ENCODE data around the gene DNAJC11.
"Not testable (repeated sequence)": the region's sequence is repeated elsewhere in the genome, so short reads cannot be mapped to it uniquely, and the experiment has no call there.

DNAJC11 gene

GRCh38 chr1:6601923-6602668, 99.5 kb downstream of the DNAJC11 start:
- in situ Hi-C loops (cut with HindIII; ENCODE audit: low sequenced_read_pairs) = no loop called here

GRCh38 chr1:6601049-6601922, 100.3 kb downstream of the DNAJC11 start:
- in situ Hi-C loops (cut with HindIII; ENCODE audit: low sequenced_read_pairs) = no loop called here

- in situ Hi-C loops (cut with HindIII; ENCODE audit: low sequenced_read_pairs) = no loop called here
Observed at GRCh38 chr1:6600410-6601048, 101.1 kb downstream of the DNAJC11 start.

- in situ Hi-C loops (cut with HindIII; ENCODE audit: low sequenced_read_pairs) = not testable (repeated sequence)
Observed at GRCh38 chr1:6599991-6600390, 101.6 kb downstream of the DNAJC11 start.

GRCh38 chr1:6599141-6599975, 102.3 kb downstream of the DNAJC11 start:
- in situ Hi-C loops (cut with HindIII; ENCODE audit: low sequenced_read_pairs) = no loop called here

GRCh38 chr1:6597777-6598131, 103.9 kb downstream of the DNAJC11 start:
- in situ Hi-C loops (cut with HindIII; ENCODE audit: low sequenced_read_pairs) = no loop called here

GRCh38 chr1:6596886-6597776, 104.5 kb downstream of the DNAJC11 start:
- in situ Hi-C loops (cut with HindIII; ENCODE audit: low sequenced_read_pairs) = no loop called here

- in situ Hi-C loops (cut with HindIII; ENCODE audit: low sequenced_read_pairs) = no loop called here
Observed at GRCh38 chr1:6596351-6596750, 105.3 kb downstream of the DNAJC11 start.

GRCh38 chr1:6594977-6595740, 106.5 kb downstream of the DNAJC11 start:
- in situ Hi-C loops (cut with HindIII; ENCODE audit: low sequenced_read_pairs) = no loop called here

- in situ Hi-C loops (cut with HindIII; ENCODE audit: low sequenced_read_pairs) = no loop called here
Observed at GRCh38 chr1:6593810-6594209, 107.8 kb downstream of the DNAJC11 start.

GRCh38 chr1:6592865-6593593, 108.6 kb downstream of the DNAJC11 start:
- in situ Hi-C loops (cut with HindIII; ENCODE audit: low sequenced_read_pairs) = no loop called here

- in situ Hi-C loops (cut with HindIII; ENCODE audit: low sequenced_read_pairs) = no loop called here
Observed at GRCh38 chr1:6592441-6592840, 109.2 kb downstream of the DNAJC11 start.

- in situ Hi-C loops (cut with HindIII; ENCODE audit: low sequenced_read_pairs) = no loop called here
Observed at GRCh38 chr1:6591644-6592043, 110.0 kb downstream of the DNAJC11 start.

- in situ Hi-C loops (cut with HindIII; ENCODE audit: low sequenced_read_pairs) = no loop called here
Observed at GRCh38 chr1:6591222-6591621, 110.4 kb downstream of the DNAJC11 start.

GRCh38 chr1:6590046-6590445, 111.6 kb downstream of the DNAJC11 start:
- in situ Hi-C loops (cut with HindIII; ENCODE audit: low sequenced_read_pairs) = no loop called here

GRCh38 chr1:6588893-6589520, 112.6 kb downstream of the DNAJC11 start:
- in situ Hi-C loops (cut with HindIII; ENCODE audit: low sequenced_read_pairs) = no loop called here

GRCh38 chr1:6588128-6588892, 113.3 kb downstream of the DNAJC11 start:
- in situ Hi-C loops (cut with HindIII; ENCODE audit: low sequenced_read_pairs) = no loop called here

Data from DLD1 (cell line).